ENCODE data around the gene GOLGA3.
"Not testable (repeated sequence)": the region's sequence is repeated elsewhere in the genome, so short reads cannot be mapped to it uniquely, and the experiment has no call there.

The GOLGA3 gene

GRCh38 chr12:132772606-132773005 is 56.1 kb downstream of the GOLGA3 start:
- no peak for TF ChIP-seq GATA1 (IDR thresholded peaks at IDR 0.05; ENCODE audit: low read depth, low read length)
- no peak for TF ChIP-seq POLR2A (IDR thresholded peaks at IDR 0.05; ENCODE audit: low read length)
- no peak for DNase-seq

GRCh38 chr12:132771126-132771838 is 57.4 kb downstream of the GOLGA3 start:
- no peak for DNase-seq
- TF ChIP-seq GATA1 (IDR thresholded peaks at IDR 0.05; ENCODE audit: low read depth, low read length) = no peak
- TF ChIP-seq POLR2A (IDR thresholded peaks at IDR 0.05; ENCODE audit: low read length) = no peak

- TF ChIP-seq POLR2A (IDR thresholded peaks at IDR 0.05; ENCODE audit: low read length) (peak; percentile 13), GATA1 (IDR thresholded peaks at IDR 0.05; ENCODE audit: low read depth, low read length) (no peak)
- DNase-seq = peak; percentile 38 to 39
Measured at GRCh38 chr12:132766380-132767085, 62.1 kb downstream of the GOLGA3 start.

GRCh38 chr12:132765361-132765760 is 63.3 kb downstream of the GOLGA3 start:
- peak; percentile 33 to 54 for DNase-seq
- no peak for TF ChIP-seq POLR2A (IDR thresholded peaks at IDR 0.05; ENCODE audit: low read length)
- TF ChIP-seq GATA1 (IDR thresholded peaks at IDR 0.05; ENCODE audit: low read depth, low read length) = no peak

GRCh38 chr12:132764231-132764630 is 64.4 kb downstream of the GOLGA3 start:
- DNase-seq = no peak
- no peak for TF ChIP-seq GATA1 (IDR thresholded peaks at IDR 0.05; ENCODE audit: low read depth, low read length)

GRCh38 chr12:132761921-132762583 is 66.6 kb downstream of the GOLGA3 start:
- peak; percentile 92 to 94 for DNase-seq
- TF ChIP-seq GATA1 (IDR thresholded peaks at IDR 0.05; ENCODE audit: low read depth, low read length) (no peak), POLR2A (IDR thresholded peaks at IDR 0.05; ENCODE audit: low read length) (peak; percentile 86)

GRCh38 chr12:132761032-132761920 is 67.4 kb downstream of the GOLGA3 start, which contains the start of gene ANKLE2:
TSS of gene ANKLE2 (minus strand) at chr12:132761832. CDS start at chr12:132761798, 34 bp downstream.
- DNase-seq = peak; percentile 82 to 90
- TF ChIP-seq GATA1 (IDR thresholded peaks at IDR 0.05; ENCODE audit: low read depth, low read length) (no peak), POLR2A (IDR thresholded peaks at IDR 0.05; ENCODE audit: low read length) (peak; percentile 46)

GRCh38 chr12:132759359-132759758 is 69.3 kb downstream of the GOLGA3 start:
- DNase-seq = no peak
- TF ChIP-seq GATA1 (IDR thresholded peaks at IDR 0.05; ENCODE audit: low read depth, low read length) = no peak
- no peak for TF ChIP-seq POLR2A (IDR thresholded peaks at IDR 0.05; ENCODE audit: low read length)

- DNase-seq = not testable (repeated sequence)
Measured at GRCh38 chr12:132758825-132759224, 69.8 kb downstream of the GOLGA3 start.

GRCh38 chr12:132754160-132754932 is 74.3 kb downstream of the GOLGA3 start:
- no peak for TF ChIP-seq GATA1 (IDR thresholded peaks at IDR 0.05; ENCODE audit: low read depth, low read length)
- peak in 1 of 2 experiments; percentile 22 for DNase-seq

- not testable (repeated sequence) for DNase-seq
Measured at GRCh38 chr12:132753670-132754069, 75.0 kb downstream of the GOLGA3 start.

- TF ChIP-seq GATA1 (IDR thresholded peaks at IDR 0.05; ENCODE audit: low read depth, low read length) (no peak), POLR2A (IDR thresholded peaks at IDR 0.05; ENCODE audit: low read length) (no peak)
- DNase-seq = no peak
Measured at GRCh38 chr12:132748319-132748718, 80.3 kb downstream of the GOLGA3 start.

- DNase-seq = no peak
- TF ChIP-seq GATA1 (IDR thresholded peaks at IDR 0.05; ENCODE audit: low read depth, low read length) (no peak), POLR2A (IDR thresholded peaks at IDR 0.05; ENCODE audit: low read length) (no peak)
Measured at GRCh38 chr12:132747896-132748295, 80.8 kb downstream of the GOLGA3 start.
